CMK (cell line): ENCODE results near the gene DCPS.

ENCODE experiments used
- DNase-seq: peaks from one replicate; pipeline ENCODE4 v3.0.0-alpha.2; 2010; ENCODE audit warnings: low read depth

The DCPS gene

GRCh38 chr11:126328938-126329643, 25.2 kb downstream of the DCPS start:
- DNase-seq, result no peak

GRCh38 chr11:126329644-126330211, 25.9 kb downstream of the DCPS start:
- no peak for DNase-seq

- no peak for DNase-seq
Measured at GRCh38 chr11:126331286-126331685, 27.4 kb downstream of the DCPS start.

- no peak for DNase-seq
Measured at GRCh38 chr11:126332221-126332711, 28.4 kb downstream of the DCPS start.

GRCh38 chr11:126333142-126333541, 29.3 kb downstream of the DCPS start:
- no peak for DNase-seq

GRCh38 chr11:126334659-126335462, 31.0 kb downstream of the DCPS start:
- no peak for DNase-seq

- DNase-seq, result no peak
Measured at GRCh38 chr11:126335463-126335760, 31.6 kb downstream of the DCPS start.

- DNase-seq, result no peak
Measured at GRCh38 chr11:126336138-126336541, 32.3 kb downstream of the DCPS start.

GRCh38 chr11:126336671-126337101, 32.8 kb downstream of the DCPS start:
- DNase-seq, result no peak

GRCh38 chr11:126337126-126337473, 33.2 kb downstream of the DCPS start:
- no peak for DNase-seq

GRCh38 chr11:126337474-126338241, 33.8 kb downstream of the DCPS start:
- no peak for DNase-seq

- no peak for DNase-seq
Measured at GRCh38 chr11:126338346-126339055, 34.6 kb downstream of the DCPS start.

GRCh38 chr11:126339073-126339862, 35.4 kb downstream of the DCPS start:
- no peak for DNase-seq

- no peak for DNase-seq
Measured at GRCh38 chr11:126339863-126340434, 36.1 kb downstream of the DCPS start.

- DNase-seq, result no peak
Measured at GRCh38 chr11:126340960-126341606, 37.2 kb downstream of the DCPS start.

GRCh38 chr11:126341760-126342161, 37.9 kb downstream of the DCPS start:
- DNase-seq, result no peak

- DNase-seq, result no peak
Measured at GRCh38 chr11:126343051-126343450, 39.2 kb downstream of the DCPS start.

GRCh38 chr11:126344141-126345080, 40.6 kb downstream of the DCPS start:
- no peak for DNase-seq

GRCh38 chr11:126345283-126345682, 41.4 kb downstream of the DCPS start:
- no peak for DNase-seq
